Motor neuron (in vitro differentiated cells): ENCODE data around the gene NTHL1. TPM values are rescaled to one million over a fixed set of nuclear protein-coding genes. Genes with fewer than 3 reads are reported as not detected.

Experiments used
- ATAC-seq, 8 experiments: fragments of 200-7000 bp; cut with Tn5 transposase; replicated peaks in 6 of 8; 2 replicates each; pipeline ENCODE4 v1.8.0; 2021; ENCODE audit warnings: mild to moderate bottlenecking in 8 of 8, moderate library complexity in 8 of 8
- H3K27ac ChIP-seq, 2 donors: fragments of 250-450 bp; sonication (Bioruptor Pico); 2 replicates each; pipeline ENCODE4 v1.9.0; 2021; ENCODE audit warnings: antibody characterized with exemption in 2 of 2, mild to moderate bottlenecking in 2 of 2, moderate library complexity in 1 of 2
- H3K4me1 ChIP-seq, 2 donors: fragments of 250-450 bp; sonication (Bioruptor Pico); replicated peaks in 1 of 2; 2 replicates each; pipeline ENCODE4 v1.6.1; 2021; ENCODE audit warnings: antibody characterized with exemption in 2 of 2, mild to moderate bottlenecking in 2 of 2, moderate library complexity in 1 of 2
- H3K4me3 ChIP-seq, 5 donors: fragments of 250-450 bp; sonication (Bioruptor Pico); 2 replicates each; pipeline ENCODE4 v1.9.0; 2021; ENCODE audit warnings: antibody characterized with exemption in 5 of 5, mild to moderate bottlenecking in 5 of 5, moderate library complexity in 4 of 5
- WGBS, 10 experiments: fragments of 450-650 bp; shearing (Covaris generic); methylation state at CpG; one replicate each; pipeline ENCODE4 v1.0.0; 2022; 5-methylcytosine and 5-hydroxymethylcytosine counted together
- in situ Hi-C, 9 experiments: fragments of 400-800 bp; cut with MboI; loops; one replicate each; pipeline ENCODE4 v1.15.0; 2021; ENCODE audit warnings: low sequenced_read_pairs in 9 of 9, low pct_unique_long_range_greater_than_20kb in 2 of 9; ENCODE audit not compliant: unreplicated experiment in 9 of 9
- total RNA-seq, 8 experiments: library from RNA; unstranded; fragments of 300-600 nt; gene quantifications; 2 replicates each; pipeline versions ENCODE4 v1.2.3 to v1.2.4, GENCODE V29; 2022

NTHL1 gene
- total RNA-seq, 8 experiments from 2014 or later: 13.0 to 28.3 (median 18.8) TPM

DNA sequence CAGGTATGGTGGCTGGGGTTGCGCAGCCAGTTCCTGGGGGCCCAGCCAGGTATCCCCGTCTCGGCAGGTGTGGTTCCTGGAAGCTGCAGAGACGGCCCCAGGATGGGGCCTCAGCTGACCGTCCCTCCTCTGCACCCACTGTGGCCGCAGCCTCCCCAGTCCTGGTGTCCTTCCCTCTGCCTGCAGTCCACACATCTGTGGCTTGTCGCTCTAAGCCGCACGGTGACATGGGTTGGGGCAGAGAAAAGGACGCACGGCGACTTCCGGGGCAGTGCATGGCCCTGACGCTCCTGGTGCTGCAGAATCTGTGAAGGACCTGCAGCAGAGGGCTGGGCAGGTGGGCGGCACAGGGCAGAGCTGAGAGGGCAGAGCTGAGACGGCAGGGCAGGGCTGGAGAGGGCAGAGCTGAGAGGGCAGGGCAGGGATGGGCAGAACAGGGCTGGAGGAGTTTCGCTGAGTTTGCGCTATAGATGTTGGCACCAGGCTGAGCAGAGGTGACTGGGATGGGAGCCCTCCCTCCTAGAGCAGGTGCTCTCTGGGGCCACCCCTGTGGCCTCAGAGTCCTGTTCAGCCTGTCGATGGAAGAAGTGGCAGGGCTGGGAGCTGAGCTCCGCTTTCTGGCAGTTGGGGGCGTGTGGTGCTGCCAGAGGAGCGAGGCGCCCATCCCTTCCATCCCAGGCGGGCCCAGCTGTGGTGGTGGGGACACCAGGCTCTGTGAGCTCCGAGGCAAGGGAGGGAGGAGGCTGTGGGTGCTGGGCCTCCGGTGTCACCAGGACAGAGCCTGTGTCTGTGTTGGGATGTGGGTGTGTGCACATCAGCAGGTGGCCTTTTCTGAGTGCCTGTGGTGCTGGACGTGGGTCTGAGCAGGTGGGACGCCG, 23.2 kb upstream of the NTHL1 start:
- Histone ChIP-seq H3K4me1 (no peaks in the 10 kb centered on the region), H3K27ac (no peak overlapping the region), H3K4me3 (no peak overlapping the region)
- WGBS, 10 experiments: 86 to 100% (median 100%) methylated on average over 1 to 4 of the region's 29 CpGs; no CpG with 5 or more reads in 7 of the 10 experiments
- ATAC-seq: peak in 1 of 8 experiments; percentile 8
- in situ Hi-C loops: no loop called here

DNA sequence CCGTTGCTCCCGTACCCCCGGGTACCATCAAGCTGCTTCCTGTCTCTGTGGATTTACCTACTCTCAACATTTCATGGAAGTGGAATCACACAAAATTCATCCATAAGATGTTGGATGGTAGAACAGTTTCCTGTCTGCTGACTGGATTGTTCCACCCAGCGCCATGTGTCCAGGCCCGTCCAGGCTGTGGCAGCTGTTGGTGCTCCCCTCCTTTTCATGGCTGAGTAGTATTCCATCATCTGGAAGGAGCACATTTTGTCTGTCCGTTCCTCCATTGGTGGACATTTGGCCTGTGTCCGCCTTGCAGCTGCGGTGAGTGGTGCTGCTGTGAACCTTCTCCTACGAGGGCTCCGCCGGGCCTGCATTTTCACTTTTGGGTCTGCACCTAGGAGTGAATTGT, 18.5 kb upstream of the NTHL1 start:
- no peak for ATAC-seq
- in situ Hi-C loops: no loop called here
- Histone ChIP-seq H3K4me1 (no peaks in the 10 kb centered on the region), H3K4me3 (no peak overlapping the region), H3K27ac (no peak overlapping the region)
- 80 to 100% (median 100%) methylated on average over 1 to 6 of the region's 11 CpGs; no CpG with 5 or more reads in 3 of the 10 experiments for WGBS, 10 experiments

DNA sequence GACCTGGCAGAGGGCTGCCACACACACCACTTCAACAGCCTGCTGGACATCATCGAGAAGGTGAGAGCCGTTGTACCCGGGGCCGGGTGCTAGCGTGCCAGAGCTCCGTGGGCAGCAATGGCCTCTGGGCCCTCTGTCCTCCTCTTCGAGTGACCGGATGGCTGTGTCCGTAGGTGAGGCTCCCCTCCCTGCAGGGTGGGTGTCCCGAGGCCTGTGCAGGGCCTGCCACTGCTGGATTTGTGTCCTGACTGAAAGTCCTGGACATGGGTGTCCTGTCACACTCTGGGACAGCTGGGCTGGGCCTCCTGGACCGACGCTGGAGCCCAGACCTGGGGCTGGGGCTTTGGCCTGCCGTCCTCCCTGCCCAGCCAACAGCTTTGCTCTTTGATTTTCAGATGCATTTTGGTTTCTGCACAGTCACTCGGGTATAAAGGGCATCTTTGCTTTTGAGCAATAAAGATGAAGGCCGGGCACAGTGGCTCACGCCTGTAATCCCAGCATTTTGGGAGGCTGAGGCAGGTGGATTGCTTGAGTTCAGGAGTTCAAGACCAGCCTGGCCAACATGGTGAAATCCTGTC, 16.8 kb upstream of the NTHL1 start:
- Histone ChIP-seq H3K4me1 (no peaks in the 10 kb centered on the region), H3K4me3 (no peak overlapping the region), H3K27ac (no peak overlapping the region)
- no peak for ATAC-seq
- in situ Hi-C loops: no loop called here
- 33 to 100% (median 95%) methylated on average over 1 to 8 of the region's 16 CpGs; no CpG with 5 or more reads in 4 of the 10 experiments for WGBS, 10 experiments

DNA sequence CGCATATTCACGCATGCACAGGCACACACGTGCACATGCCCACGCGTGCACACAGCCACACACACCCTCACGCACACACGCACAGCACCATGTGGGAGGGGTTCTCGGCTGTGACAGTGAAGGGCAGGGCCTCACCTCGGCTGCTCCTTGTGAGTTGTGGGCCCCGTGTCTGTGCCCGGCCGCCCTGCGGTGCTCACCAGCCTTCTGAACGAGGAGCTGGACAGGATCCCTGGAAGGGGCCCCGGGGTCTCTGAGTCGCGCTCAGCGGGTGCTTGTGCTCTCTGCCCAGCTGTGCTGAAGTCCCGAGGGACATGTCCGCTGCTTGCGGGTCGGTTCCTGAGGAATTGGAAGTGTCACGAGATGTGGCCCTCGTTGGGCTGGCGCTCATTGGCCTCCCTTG, 16.2 kb upstream of the NTHL1 start:
- WGBS, 10 experiments: 80 to 100% (median 88%) methylated on average over 1 to 14 of the region's 25 CpGs; no CpG with 5 or more reads in 5 of the 10 experiments
- in situ Hi-C loops: no loop called here
- H3K4me1 ChIP-seq: no peaks in the 10 kb centered on the region

DNA sequence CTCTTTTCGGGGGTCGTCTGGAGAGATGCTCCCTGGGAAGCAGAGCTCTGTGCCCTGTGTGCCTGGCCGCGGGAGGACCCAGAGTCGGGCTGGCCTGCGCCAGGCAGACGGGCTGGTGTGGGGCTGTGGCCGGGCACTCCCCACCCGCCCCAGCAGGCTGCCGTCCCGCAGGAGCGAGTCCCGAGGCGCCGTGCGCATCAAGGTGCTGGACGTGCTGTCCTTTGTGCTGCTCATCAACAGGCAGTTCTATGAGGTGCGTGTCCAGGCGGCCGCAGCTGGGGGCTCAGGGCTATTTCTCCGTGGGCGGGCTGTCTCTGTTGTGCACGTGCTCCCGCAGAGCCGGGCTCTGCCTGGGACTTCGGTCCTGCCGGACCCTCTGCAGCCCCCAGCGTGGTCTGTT, 15.2 kb upstream of the NTHL1 start:
- Histone ChIP-seq H3K4me3 (no peak overlapping the region), H3K27ac (no peak overlapping the region), H3K4me1 (peaks cover 0 to 7% of the 10 kb centered on the region in 2 donors)
- WGBS, 10 experiments: 90 to 100% (median 100%) methylated on average over 1 to 4 of the region's 28 CpGs; no CpG with 5 or more reads in 6 of the 10 experiments
- in situ Hi-C loops: no loop called here
- ATAC-seq: no peak

More for the DNA sequence above, 16.2 kb upstream of the NTHL1 start:
- Histone ChIP-seq H3K27ac (no peak overlapping the region), H3K4me3 (no peak overlapping the region)
- no peak for ATAC-seq

DNA sequence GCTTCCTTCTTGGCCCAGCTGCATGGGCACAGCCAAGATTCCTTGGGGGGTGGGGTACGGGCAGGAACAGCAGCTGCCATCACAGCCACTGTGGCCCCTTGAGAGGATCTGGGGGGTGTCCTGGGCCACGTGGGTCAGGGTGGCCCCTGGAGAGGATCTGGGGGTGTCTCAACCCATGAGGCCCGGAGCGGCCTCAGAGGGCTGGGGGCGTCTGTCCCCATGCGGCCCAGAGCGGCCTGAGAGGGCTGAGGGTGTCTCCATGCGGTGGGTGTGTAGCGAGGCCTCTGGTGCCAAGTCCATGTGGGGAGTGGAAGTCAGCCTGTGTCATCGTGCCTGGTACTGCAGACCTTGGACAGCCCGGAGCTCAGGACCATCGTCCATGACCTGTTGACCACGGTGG, 13.9 kb upstream of the NTHL1 start:
- 60 to 100% (median 100%) methylated on average over 2 to 3 of the region's 13 CpGs; no CpG with 5 or more reads in 7 of the 10 experiments for WGBS, 10 experiments
- Histone ChIP-seq H3K4me3 (no peak overlapping the region), H3K4me1 (peaks cover 0 to 7% of the 10 kb centered on the region in 2 donors), H3K27ac (no peak overlapping the region)
- peak in 2 of 8 experiments; percentile 7 to 12 for ATAC-seq
- in situ Hi-C loops: no loop called here

DNA sequence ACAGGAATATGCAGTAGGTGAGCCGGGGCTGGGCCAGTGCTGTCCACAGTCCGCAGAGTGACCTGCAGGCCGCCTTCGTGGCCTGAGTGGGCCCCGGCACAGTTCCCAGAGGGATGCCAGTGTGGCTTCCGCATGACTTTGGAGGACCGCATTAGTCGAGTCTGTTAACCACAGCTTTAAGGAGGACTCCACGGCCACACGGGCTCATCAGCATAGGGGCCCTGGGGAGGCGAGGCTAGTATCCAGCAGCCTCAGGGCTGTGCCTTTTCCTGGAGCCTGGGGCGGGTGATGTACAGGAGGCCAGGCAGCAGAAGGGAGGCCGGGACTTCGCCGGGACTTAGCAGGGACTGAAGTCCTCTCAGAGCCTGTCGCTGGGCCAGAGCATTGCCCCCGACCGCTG, 13.4 kb upstream of the NTHL1 start:
- Histone ChIP-seq H3K4me3 (no peak overlapping the region), H3K27ac (no peak overlapping the region), H3K4me1 (peaks cover 0 to 7% of the 10 kb centered on the region in 2 donors)
- ATAC-seq: peak in 1 of 8 experiments; percentile 42
- WGBS, 10 experiments: 81 to 100% (median 94%) methylated on average over 1 to 9 of the region's 18 CpGs; no CpG with 5 or more reads in 6 of the 10 experiments
- in situ Hi-C loops: no loop called here

DNA sequence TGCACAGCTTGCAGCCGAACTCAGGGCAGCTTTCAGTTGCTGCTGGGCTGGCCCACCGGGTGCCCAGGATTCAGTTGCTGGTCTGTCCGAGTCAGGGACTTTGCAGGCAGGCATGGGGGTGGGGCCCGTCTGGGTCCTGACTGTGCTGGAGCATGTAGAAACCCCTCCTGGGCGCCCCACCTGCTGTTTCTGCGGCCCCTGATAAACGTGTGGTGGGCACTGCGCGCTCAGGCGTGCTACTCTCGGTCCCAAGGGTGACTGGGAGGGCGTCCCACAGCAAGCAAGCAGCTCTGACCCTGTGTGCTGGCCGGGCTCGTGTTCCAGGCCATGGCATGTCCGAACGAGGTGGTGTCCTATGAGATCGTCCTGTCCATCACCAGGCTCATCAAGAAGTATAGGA, 12.7 kb upstream of the NTHL1 start:
- Histone ChIP-seq H3K4me1 (peaks cover 0 to 7% of the 10 kb centered on the region in 2 donors), H3K27ac (no peak overlapping the region), H3K4me3 (no peak overlapping the region)
- WGBS, 10 experiments: 83 to 100% (median 93%) methylated on average over 2 to 3 of the region's 17 CpGs; no CpG with 5 or more reads in 7 of the 10 experiments
- no peak for ATAC-seq
- in situ Hi-C loops: no loop called here

DNA sequence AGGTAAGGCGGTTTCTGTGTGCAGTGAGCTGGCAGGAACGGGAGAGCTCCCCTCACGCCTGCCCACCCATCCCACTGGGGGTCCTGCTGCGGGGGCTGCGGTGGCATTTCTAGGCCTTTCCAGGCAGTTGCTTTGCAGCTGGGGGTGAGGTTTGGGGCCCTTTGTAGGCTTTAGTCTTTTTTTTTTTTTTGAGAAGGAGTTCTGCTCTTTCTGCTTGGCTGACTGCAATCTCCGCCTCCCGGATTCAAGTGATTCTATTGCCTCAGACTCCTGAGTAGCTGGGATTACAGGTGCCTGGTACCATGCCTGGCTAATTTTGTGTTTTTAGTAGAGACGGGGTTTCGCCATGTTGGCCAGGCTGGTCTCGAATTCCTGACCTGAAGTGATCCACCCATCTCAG, 11.2 kb upstream of the NTHL1 start:
- no peak overlapping the region for H3K27ac ChIP-seq
- peak in 2 of 8 experiments; percentile 12 to 16 for ATAC-seq
- in situ Hi-C loops: no loop called here
- H3K4me3 ChIP-seq: no peak overlapping the region
- 90 to 100% methylated on average over 2 to 3 of the region's 10 CpGs; no CpG with 5 or more reads in 8 of the 10 experiments for whole genome bisulfite sequencing, 10 experiments
- peaks cover 0 to 7% of the 10 kb centered on the region in 2 donors for H3K4me1 ChIP-seq

DNA sequence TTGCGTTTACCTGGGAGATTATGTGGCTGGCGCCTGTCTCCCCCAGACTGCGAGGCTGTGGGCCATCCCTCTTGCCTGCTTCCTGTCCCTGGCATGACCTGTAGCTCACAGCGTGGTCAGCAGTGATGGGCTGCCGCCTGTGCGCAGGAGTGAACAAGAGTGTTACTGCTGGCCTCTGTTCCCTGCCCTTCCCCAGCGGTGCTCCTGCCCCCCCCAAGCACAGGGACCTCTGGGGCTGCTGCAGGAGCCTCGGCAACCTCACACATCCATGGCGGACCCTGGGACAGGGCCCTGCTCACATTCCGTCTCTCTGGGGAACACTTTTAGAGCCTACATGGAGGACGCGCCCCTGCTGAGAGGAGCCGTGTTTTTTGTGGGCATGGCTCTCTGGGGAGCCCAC, 10.8 kb upstream of the NTHL1 start:
- peaks cover 0 to 7% of the 10 kb centered on the region in 2 donors for H3K4me1 ChIP-seq
- H3K27ac ChIP-seq: no peak overlapping the region
- no peak overlapping the region for H3K4me3 ChIP-seq
- in situ Hi-C loops: no loop called here
- 71 to 90% (median 85%) methylated on average over 1 to 8 of the region's 13 CpGs; no CpG with 5 or more reads in 6 of the 10 experiments for WGBS, 10 experiments
- ATAC-seq: peak in 3 of 8 experiments; percentile 21 to 35 (median 28)

DNA sequence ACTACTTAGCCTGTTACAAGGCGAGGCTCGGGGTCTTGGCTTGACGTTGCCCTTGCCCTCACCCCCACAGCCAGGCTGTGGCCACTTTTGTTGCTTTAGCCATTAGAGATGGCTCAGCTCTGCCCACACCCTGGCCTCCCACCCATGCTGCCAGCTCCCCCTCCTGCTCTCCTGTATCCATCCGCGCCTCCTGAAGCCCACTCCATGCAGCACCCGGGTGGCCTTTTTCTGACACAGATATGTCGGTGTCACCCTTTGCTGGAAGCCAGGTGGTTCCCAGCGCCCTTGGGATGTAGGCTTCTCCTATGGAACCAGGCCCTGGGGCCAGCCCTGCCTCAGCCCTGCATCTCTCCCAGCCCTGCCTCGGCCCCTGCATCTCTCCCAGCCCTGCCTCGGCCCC, 9.8 kb upstream of the NTHL1 start:
- WGBS, 10 experiments: 94 to 100% methylated on average over 1 to 3 of the region's 10 CpGs; no CpG with 5 or more reads in 8 of the 10 experiments
- ATAC-seq: no peak
- in situ Hi-C loops: no loop called here
- Histone ChIP-seq H3K4me1 (peaks cover 0 to 7% of the 10 kb centered on the region in 2 donors), H3K4me3 (no peak overlapping the region), H3K27ac (no peak overlapping the region)

DNA sequence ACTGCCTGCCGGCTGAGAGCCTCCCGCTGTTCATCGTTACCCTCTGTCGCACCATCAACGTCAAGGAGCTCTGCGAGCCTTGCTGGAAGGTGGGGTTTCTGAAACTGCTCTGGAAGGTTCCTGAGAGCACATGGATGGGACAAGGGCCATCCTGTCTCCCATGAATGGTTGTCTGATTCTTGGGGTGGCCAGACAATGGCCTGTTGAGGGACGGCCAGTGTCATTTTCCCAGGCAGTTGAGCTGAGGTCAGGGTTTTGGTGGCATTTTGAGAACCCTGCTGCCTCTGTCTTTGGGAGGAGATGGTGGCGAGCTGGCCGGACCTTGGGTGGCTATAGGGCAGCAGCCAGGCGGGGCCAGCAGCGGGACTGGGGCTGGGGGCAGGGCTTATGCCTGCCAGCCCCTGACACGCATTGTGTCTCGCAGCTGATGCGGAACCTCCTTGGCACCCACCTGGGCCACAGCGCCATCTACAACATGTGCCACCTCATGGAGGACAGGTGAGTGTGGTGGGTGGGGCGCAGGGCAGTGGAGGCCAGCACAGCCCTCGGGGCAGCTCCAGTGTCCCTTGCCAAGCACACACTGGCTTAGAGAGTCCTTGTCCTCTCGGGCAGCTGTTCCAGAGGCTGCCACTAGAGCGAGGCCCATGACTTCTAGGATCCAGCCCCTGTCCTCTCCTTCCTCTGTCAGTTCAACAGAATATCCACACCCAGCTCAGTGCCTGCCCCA, 9.2 kb upstream of the NTHL1 start:
- in situ Hi-C loops: no loop called here
- 75 to 92% (median 85%) methylated on average over 4 to 6 of the region's 19 CpGs; no CpG with 5 or more reads in 6 of the 10 experiments for WGBS, 10 experiments
- Histone ChIP-seq H3K4me3 (no peak overlapping the region), H3K4me1 (peaks cover 0 to 7% of the 10 kb centered on the region in 2 donors), H3K27ac (no peak overlapping the region)
- ATAC-seq: peak in 7 of 8 experiments; percentile 19 to 55 (median 29)

DNA sequence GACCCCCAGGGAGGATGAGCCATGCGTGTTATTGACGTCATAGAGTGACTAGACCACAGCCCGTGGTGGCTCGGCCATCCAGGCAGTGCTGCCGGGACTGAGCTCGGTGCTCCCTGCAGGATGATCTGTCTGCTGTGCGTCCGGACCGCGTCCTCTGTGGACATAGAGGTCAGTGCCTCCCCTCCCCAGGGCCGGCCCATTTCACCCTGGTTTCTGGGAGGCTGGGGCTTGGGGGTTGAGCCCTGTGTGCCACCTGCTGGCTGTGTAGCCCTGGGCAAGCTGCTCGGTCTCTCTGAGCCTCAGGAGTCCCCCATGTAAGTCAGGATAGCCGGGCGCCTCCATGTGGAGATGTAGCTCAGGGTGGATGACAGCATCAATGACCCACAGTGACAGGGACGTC, 8.4 kb upstream of the NTHL1 start:
- Histone ChIP-seq H3K4me3 (no peak overlapping the region), H3K4me1 (peaks cover 0 to 7% of the 10 kb centered on the region in 2 donors), H3K27ac (no peak overlapping the region)
- WGBS, 10 experiments: 93% methylated on average over 3 of the region's 15 CpGs; no CpG with 5 or more reads in 9 of the 10 experiments
- in situ Hi-C loops: no loop called here
- peak in 3 of 8 experiments; percentile 21 to 32 (median 29) for ATAC-seq
